ENCODE results near the gene ZNF714.

DNA sequence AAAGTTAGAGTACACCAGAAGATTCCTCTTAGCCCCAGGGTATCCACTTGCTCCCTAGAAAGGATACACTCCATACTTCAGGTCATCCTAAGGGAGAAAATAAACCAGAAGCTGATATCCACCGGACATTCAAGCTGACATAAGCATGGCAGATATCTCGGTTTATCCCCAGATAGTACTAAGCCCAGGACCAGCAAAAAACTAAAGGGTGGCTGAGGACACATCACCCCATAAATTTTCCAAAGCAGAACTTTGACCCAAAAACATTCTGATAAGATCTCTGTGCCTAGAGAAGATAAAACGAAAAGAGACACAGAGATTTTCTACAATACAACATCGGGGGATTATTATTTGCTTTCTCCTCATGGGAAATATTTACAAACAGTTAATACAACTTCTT is 45.9 kb downstream of the ZNF714 start:
- TF ChIP-seq RFX7 (CRISPR knock-in tag; IDR thresholded peaks at IDR 0.05): no peak
- TF ChIP-seq CTCF (IDR thresholded peaks at IDR 0.05 in 2 of 3, conservative IDR thresholded peaks at IDR 0.05 in 1 of 3; ENCODE audit: insufficient read depth in 2 of 3, low read depth in 1 of 3, low read length in 3 of 3): no peak
- TF ChIP-seq NR4A1 (CRISPR knock-in tag; IDR thresholded peaks at IDR 0.05): no peak
- TF ChIP-seq NR4A1 (tag; IDR thresholded peaks at IDR 0.05): no peak
- TF ChIP-seq ZFP30 (CRISPR knock-in tag; IDR thresholded peaks at IDR 0.05; ENCODE audit: borderline replicate concordance): no peak
- TF ChIP-seq CREB1 (IDR thresholded peaks at IDR 0.05): no peak
- TF ChIP-seq CREB1 (CRISPR knock-in tag; IDR thresholded peaks at IDR 0.05): no peak

Data from K562 (cell line).